ENCODE data around the gene ZNF302. TPM values are rescaled to one million over a fixed set of nuclear protein-coding genes. Genes with fewer than 3 reads are reported as not detected.

The ZNF302 gene
- total RNA-seq, 2 donors from 2014 or later, result 21.3 to 30.9 TPM

GRCh38 chr19:34671972-34672371 lies 5.5 kb upstream of the ZNF302 start:
- no peaks in the 10 kb centered on the region for H3K27me3 ChIP-seq (replicated peaks; ENCODE audit: insufficient read depth)
- H3K4me3 ChIP-seq, result no peak overlapping the region
- peaks cover 0 to 8% of the 10 kb centered on the region in 2 donors for H3K4me1 ChIP-seq (ENCODE audit: control insufficient read depth in 1 of 2, low read depth in 2 of 2)
- ATAC-seq (ENCODE audit: insufficient number of reproducible peaks, low FRiP score, low read depth) (no peak), DNase-seq (ENCODE audit: low spot score) (no peak)
- H3K9me3 ChIP-seq, result no peaks in the 10 kb centered on the region
- no peak for TF ChIP-seq CTCF (IDR thresholded peaks at IDR 0.05)
- H3K36me3 ChIP-seq, result no peaks in the 10 kb centered on the region
- H3K27ac ChIP-seq, result no peak overlapping the region

GRCh38 chr19:34673590-34673989 lies 3.9 kb upstream of the ZNF302 start:
- no peak for ATAC-seq (ENCODE audit: insufficient number of reproducible peaks, low FRiP score, low read depth)
- DNase-seq (ENCODE audit: low spot score), result no peak
- H3K9me3 ChIP-seq, result peaks cover 1% of the 10 kb centered on the region
- peaks cover under 1% of the 10 kb centered on the region for H3K36me3 ChIP-seq
- H3K27ac ChIP-seq, result no peak overlapping the region
- H3K27me3 ChIP-seq (replicated peaks; ENCODE audit: insufficient read depth), result no peaks in the 10 kb centered on the region
- TF ChIP-seq CTCF (IDR thresholded peaks at IDR 0.05), result no peak
- peaks cover 3 to 15% of the 10 kb centered on the region in 2 donors for H3K4me1 ChIP-seq (ENCODE audit: control insufficient read depth in 1 of 2, low read depth in 2 of 2)
- H3K4me3 ChIP-seq, result no peak overlapping the region

GRCh38 chr19:34675250-34675649 lies 2.2 kb upstream of the ZNF302 start:
- Histone ChIP-seq H3K4me3 (no peak overlapping the region), H3K36me3 (peaks cover 15% of the 10 kb centered on the region), H3K9me3 (peaks cover 13% of the 10 kb centered on the region), H3K4me1 (ENCODE audit: control insufficient read depth in 1 of 2, low read depth in 2 of 2) (peaks cover 4 to 18% of the 10 kb centered on the region in 2 donors), H3K27ac (no peak overlapping the region), H3K27me3 (replicated peaks; ENCODE audit: insufficient read depth) (no peaks in the 10 kb centered on the region)
- no peak for TF ChIP-seq CTCF (IDR thresholded peaks at IDR 0.05)
- no peak for DNase-seq (ENCODE audit: low spot score)
- ATAC-seq (ENCODE audit: insufficient number of reproducible peaks, low FRiP score, low read depth), result no peak

GRCh38 chr19:34675919-34676318 lies 1.6 kb upstream of the ZNF302 start:
- Histone ChIP-seq H3K27ac (no peak overlapping the region), H3K36me3 (peaks cover 15% of the 10 kb centered on the region), H3K4me3 (no peak overlapping the region), H3K27me3 (replicated peaks; ENCODE audit: insufficient read depth) (no peaks in the 10 kb centered on the region), H3K4me1 (ENCODE audit: control insufficient read depth in 1 of 2, low read depth in 2 of 2) (peaks cover 4 to 18% of the 10 kb centered on the region in 2 donors), H3K9me3 (peaks cover 13% of the 10 kb centered on the region)
- no peak for ATAC-seq (ENCODE audit: insufficient number of reproducible peaks, low FRiP score, low read depth)
- TF ChIP-seq CTCF (IDR thresholded peaks at IDR 0.05), result no peak
- no peak for DNase-seq (ENCODE audit: low spot score)

GRCh38 chr19:34676697-34677385 lies 637 bp upstream of the ZNF302 start, which contains the start of gene SCGB2B2:
Gene SCGB2B2 (minus strand): TSS chr19:34677159. CDS start chr19:34594563, 82,596 bp downstream.
- ATAC-seq (ENCODE audit: insufficient number of reproducible peaks, low FRiP score, low read depth) (peak; percentile 75), DNase-seq (ENCODE audit: low spot score) (no peak)
- Histone ChIP-seq H3K36me3 (peaks cover 21% of the 10 kb centered on the region), H3K4me1 (ENCODE audit: control insufficient read depth in 1 of 2, low read depth in 2 of 2) (peaks cover 4 to 18% of the 10 kb centered on the region in 2 donors), H3K4me3 (peak within 1 kb of the TSS; percentile 82), H3K27ac (peak within 1 kb of the TSS; percentile 95 to 98), H3K27me3 (replicated peaks; ENCODE audit: insufficient read depth) (no peaks in the 10 kb centered on the region), H3K9me3 (peaks cover 19% of the 10 kb centered on the region)
- TF ChIP-seq CTCF (IDR thresholded peaks at IDR 0.05), result no peak

Data from thoracic aorta (tissue), 2 donors.